Measurements from ENCODE around the gene GAS7.

GRCh38 chr17:10013365-10014112, 184.9 kb downstream of the GAS7 start:
- TF ChIP-seq, protein P1, sequence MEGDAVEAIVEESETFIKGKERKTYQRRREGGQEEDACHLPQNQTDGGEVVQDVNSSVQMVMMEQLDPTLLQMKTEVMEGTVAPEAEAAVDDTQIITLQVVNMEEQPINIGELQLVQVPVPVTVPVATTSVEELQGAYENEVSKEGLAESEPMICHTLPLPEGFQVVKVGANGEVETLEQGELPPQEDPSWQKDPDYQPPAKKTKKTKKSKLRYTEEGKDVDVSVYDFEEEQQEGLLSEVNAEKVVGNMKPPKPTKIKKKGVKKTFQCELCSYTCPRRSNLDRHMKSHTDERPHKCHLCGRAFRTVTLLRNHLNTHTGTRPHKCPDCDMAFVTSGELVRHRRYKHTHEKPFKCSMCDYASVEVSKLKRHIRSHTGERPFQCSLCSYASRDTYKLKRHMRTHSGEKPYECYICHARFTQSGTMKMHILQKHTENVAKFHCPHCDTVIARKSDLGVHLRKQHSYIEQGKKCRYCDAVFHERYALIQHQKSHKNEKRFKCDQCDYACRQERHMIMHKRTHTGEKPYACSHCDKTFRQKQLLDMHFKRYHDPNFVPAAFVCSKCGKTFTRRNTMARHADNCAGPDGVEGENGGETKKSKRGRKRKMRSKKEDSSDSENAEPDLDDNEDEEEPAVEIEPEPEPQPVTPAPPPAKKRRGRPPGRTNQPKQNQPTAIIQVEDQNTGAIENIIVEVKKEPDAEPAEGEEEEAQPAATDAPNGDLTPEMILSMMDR (IDR thresholded peaks at IDR 0.05; ENCODE audit: insufficient read depth, low read depth, low read length): no peak
- no peak for TF ChIP-seq EZH2 (IDR thresholded peaks at IDR 0.05; ENCODE audit: insufficient read depth, low read length)
